Stimulated activated CD8-positive, alpha-beta memory T cell treated with anti-CD3 and anti-CD28 coated beads, Interleukin-7, amount 100 ng/mL, for 4 hours (primary cell): ENCODE results near the gene DDAH1.

Experiments used
- DNase-seq, 2 donors: peaks; one replicate each; pipeline ENCODE4 v3.0.0-alpha.2; 2020; ENCODE audit warnings: low read depth in 2 of 2

Gene DDAH1

GRCh38 chr1:85303440-85304162 lies 161.4 kb downstream of the DDAH1 start:
- DNase-seq: no peak

GRCh38 chr1:85300140-85300539 lies 164.8 kb downstream of the DDAH1 start:
- DNase-seq: no peak

GRCh38 chr1:85297855-85298629 lies 166.9 kb downstream of the DDAH1 start:
- DNase-seq: peak; percentile 71 to 76

- DNase-seq: no peak
Measured at GRCh38 chr1:85297538-85297854, 167.5 kb downstream of the DDAH1 start.

- DNase-seq: no peak
Measured at GRCh38 chr1:85296980-85297379, 168.0 kb downstream of the DDAH1 start.

DNA sequence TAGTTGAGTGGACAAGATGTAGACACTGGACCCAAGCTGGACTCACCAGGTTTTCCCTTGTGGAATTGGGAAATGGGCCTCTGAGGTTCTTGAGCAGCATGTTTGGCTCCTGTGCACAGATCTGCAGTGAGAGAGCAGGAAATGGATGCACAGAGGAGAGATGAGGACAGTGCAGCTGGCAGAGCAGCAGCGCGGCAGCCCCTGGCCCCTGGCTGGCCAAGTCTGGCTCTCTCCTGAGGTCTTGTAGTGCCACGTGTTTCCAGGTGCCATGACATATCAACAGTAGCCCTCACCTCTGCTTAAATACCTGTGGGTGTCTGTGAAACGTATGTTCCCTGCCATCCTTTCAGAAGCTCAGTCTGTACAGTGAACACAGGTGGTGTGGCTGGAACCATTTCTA lies 169.3 kb downstream of the DDAH1 start:
- DNase-seq: no peak

- no peak for DNase-seq
Measured at GRCh38 chr1:85295006-85295431, 169.9 kb downstream of the DDAH1 start.

- DNase-seq: no peak
Measured at GRCh38 chr1:85290826-85291225, 174.1 kb downstream of the DDAH1 start.

DNA sequence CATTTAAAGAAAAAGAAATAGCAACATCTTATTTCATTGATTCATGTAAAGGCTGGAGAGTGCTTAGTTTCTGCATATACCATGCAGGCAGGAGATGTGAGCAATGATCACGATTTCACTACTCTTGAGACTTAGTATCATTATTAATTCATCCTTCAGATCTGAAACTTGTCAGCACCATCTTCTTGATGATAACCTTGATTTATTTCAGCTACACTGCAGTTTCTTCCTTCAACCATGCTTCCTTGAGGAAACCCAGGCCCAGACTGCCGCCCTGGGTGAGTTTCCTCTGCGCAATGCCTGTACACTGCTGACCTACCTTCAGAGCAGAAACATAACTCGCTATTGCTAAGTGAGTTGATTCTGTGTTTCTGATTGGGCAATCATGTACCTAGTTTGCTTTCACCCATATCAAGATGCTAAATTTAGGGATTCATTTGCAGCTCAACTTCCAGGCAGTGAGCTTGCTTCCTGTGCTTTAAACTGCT lies 175.1 kb downstream of the DDAH1 start:
- no peak for DNase-seq

DNA sequence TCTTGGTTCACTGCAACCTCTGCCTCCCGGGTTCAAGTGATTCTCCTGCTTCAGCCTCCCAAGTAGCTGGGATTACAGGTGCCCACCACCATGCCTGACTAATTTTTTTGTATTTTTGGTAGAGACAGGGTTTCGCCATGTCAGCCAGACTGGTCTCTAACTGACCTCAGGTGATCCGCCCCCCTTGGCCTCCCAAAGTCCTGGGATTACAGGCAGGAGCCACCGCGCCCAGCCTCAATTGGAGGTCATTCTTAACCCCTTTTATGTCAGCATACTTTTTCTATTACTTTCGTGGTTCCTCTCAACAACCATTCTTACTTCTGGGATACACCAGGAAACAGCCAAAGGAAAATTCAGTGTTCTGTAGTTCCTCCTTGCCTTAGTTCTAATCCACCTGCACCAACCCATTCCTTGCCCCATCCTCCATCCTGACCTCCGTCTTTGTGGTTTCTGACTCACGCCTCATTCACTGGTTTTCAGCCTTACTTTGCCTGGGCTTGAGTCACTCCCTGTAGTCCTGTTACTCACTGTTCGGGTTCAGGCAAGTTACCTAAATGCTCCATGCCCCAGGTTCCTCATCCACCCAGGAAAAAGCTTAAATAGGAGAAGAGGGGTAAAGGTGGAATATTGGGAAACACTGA lies 175.6 kb downstream of the DDAH1 start:
- DNase-seq: no peak

GRCh38 chr1:85284202-85284601 lies 180.8 kb downstream of the DDAH1 start:
- DNase-seq: no peak

GRCh38 chr1:85283475-85284199 lies 181.3 kb downstream of the DDAH1 start:
- DNase-seq: no peak

- no peak for DNase-seq
Measured at GRCh38 chr1:85282424-85282823, 182.5 kb downstream of the DDAH1 start.

DNA sequence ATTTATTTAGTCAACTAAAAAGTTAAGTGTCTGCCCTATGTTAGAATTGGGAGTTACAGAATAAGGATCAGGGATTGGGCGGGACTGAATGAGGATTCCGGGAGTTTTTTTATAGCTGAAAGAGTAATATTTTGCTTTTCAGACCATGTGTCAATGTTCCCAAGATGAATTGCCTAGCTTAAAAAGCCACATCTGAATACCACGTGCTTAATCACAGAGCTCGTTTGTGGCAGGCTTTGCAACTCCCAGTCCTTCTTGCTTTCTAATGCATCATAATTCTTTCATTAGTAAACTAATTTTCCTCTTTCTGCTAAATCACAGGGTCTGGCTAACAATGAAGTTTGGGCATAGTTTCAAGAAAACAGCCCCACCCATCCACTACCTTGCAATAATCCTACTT lies 184.3 kb downstream of the DDAH1 start:
- no peak for DNase-seq

- no peak for DNase-seq
Measured at GRCh38 chr1:85279458-85280080, 185.4 kb downstream of the DDAH1 start.

DNA sequence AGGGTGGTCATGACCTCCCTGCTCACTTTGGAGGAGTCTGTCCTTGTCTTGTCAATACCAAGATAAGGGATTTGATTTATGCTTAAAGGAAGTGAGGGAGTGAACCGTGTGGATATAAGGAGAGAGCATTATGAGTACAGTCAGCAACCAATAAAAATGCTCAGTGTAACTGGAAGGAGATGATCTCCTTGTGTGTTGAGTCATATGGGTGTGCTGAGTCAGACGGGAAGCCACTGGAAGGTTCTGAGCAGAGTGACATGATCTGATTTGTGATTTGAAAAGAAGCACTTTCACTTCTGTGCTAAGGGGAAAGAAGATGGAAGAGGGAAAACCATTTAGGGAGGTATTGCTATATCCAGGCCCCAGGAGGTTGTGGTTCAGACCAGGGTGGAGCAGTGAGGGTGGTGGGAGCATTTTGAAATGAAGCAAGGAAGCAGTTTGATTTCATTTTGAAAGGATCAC lies 186.1 kb downstream of the DDAH1 start:
- DNase-seq: peak; percentile 43 to 51

GRCh38 chr1:85277802-85278201 lies 187.2 kb downstream of the DDAH1 start:
- DNase-seq: no peak

DNA sequence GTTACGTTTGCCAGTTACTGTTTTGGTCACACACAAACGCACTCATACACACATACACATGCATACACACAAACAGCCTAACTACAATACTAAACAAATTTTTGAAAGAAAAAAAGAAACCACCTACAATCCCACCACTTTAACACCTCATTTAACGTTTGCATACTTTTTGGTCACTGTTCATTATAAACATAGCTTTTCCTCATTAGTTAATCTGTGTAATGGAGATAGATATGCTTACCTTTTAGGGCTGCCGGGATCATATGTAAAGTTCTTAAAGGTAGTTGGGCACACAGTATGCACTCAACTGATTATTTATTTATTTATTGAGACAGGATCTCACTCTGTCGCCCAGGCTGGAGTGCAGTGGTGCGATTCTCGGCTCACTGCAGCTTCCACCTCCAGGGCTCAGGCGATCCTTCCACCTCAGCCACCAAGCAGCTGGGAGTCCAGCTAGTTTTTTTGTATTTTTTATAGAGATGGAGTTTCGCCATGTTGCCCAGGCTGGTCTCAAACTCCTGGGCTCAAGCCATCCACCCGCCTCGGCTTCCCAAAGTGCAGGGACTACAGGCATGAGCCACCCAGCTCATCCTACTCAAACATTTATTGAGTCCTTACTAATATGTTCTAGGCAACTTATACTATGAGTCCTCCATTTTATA lies 187.8 kb downstream of the DDAH1 start:
- DNase-seq: no peak

DNA sequence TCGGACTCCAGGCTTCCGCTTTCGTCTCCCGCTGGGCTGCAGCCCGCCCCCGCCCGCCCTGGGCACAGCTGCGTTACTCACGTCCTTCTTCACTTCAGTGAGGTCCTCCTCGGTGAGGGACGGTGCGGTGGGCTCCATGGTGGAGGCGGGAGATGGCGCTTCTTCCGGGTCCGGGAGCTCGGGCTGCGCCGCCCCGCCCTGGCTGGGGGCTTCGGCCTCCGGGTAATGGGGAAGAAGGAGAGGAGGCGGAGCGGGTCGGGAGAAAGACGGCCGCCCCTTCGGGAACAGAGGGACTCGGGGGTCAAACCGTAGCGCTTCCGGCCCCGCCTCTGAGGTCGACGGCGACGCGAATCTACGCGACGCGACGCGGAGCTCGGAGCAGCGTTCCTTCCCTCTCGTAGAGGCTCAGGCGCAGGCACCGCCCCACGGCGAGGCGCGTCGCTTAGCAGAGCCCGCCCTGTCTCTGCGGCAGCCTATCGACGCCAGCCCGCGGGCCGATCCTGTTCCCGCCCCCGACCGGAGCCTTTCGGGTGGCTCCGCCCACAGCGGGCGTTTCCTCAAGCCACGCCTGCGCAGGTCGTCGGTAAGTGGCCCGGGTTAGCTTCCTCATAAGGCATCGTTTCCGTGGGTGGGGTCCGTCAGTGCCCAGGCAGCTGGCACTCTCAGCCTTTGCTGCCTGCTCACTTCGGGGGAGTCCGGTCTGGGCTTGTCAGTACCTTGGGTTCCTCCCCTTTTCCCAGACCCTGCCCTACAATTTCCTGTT lies 188.6 kb downstream of the DDAH1 start, which contains the start of gene BCL10:
TSS of gene BCL10 (minus strand) at position 418 of the 763 bp plus-strand sequence. CDS start at position 138, 280 bp downstream.
- DNase-seq: peak; percentile 95 to 97

DNA sequence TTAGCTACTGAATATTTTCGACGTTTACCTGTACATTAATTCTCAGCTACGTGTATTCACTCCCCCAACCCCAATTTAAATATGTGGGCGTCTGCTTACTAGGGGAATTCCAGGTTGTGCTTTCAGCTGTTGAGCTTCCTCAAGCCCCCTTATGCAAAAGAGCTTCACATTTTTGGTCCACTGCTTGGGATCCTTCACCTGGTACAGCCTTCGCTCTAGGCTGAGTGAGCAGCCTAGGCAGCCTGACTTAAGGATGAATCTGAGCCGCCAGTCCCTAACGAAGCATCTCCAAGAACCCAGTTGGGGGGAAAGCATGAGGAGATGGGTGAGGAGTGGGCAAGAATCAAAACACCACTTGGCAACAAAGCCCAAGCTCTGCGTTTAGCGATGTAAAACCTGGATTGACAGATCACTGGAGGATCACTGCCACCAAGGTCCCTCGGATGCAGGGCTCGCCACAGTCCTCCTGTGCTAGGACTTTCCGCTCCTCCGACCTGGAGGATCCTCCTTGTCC lies 189.2 kb downstream of the DDAH1 start:
- peak in 1 of 2 donors; percentile 3 for DNase-seq
